Fibroblast of the conjunctiva (primary cell): Measurements from ENCODE around the gene POU4F1.

Source experiments
- DNase-seq: peaks from one replicate; pipeline ENCODE4 v3.0.0-alpha.2; 2010; ENCODE audit warnings: low read depth

The POU4F1 gene

GRCh38 chr13:78606471-78607408 lies 3.4 kb upstream of the POU4F1 start:
- DNase-seq = no peak

GRCh38 chr13:78604782-78605611 lies 1.6 kb upstream of the POU4F1 start:
- DNase-seq = no peak

GRCh38 chr13:78602561-78603239 lies 652 bp downstream of the POU4F1 start:
- no peak for DNase-seq

- DNase-seq = no peak
These were observed 1.3 kb downstream of the POU4F1 start for GRCh38 chr13:78601874-78602560.

- no peak for DNase-seq
These were observed 2.1 kb downstream of the POU4F1 start for GRCh38 chr13:78601124-78601873.

GRCh38 chr13:78600280-78600883 lies 3.0 kb downstream of the POU4F1 start:
- DNase-seq = no peak

GRCh38 chr13:78599645-78600279 lies 3.6 kb downstream of the POU4F1 start:
- DNase-seq = no peak

GRCh38 chr13:78598966-78599644 lies 4.2 kb downstream of the POU4F1 start:
- DNase-seq = no peak

- no peak for DNase-seq
These were observed 5.1 kb downstream of the POU4F1 start for GRCh38 chr13:78598116-78598781.

- DNase-seq = no peak
These were observed 5.8 kb downstream of the POU4F1 start for GRCh38 chr13:78597602-78597932.

- DNase-seq = no peak
These were observed 6.4 kb downstream of the POU4F1 start for GRCh38 chr13:78596736-78597601.

GRCh38 chr13:78596399-78596735 lies 7.0 kb downstream of the POU4F1 start:
- DNase-seq = no peak

GRCh38 chr13:78595495-78596398 lies 7.6 kb downstream of the POU4F1 start:
- DNase-seq = no peak

GRCh38 chr13:78594456-78594975 lies 8.8 kb downstream of the POU4F1 start:
- no peak for DNase-seq

GRCh38 chr13:78593652-78594455 lies 9.5 kb downstream of the POU4F1 start:
- no peak for DNase-seq

- DNase-seq = no peak
These were observed 10.2 kb downstream of the POU4F1 start for GRCh38 chr13:78593129-78593528.
